Keratinocyte (primary cell): ENCODE data around the gene LRRC51. TPM values are rescaled to one million over a fixed set of nuclear protein-coding genes. Genes with fewer than 3 reads are reported as not detected.
A peak's percentile ranks its signal among the peaks of the same experiment; 100 is the strongest.

Source experiments
- DNase-seq: peaks from one replicate; pipeline ENCODE4 v3.0.0-alpha.2; 2011; ENCODE audit warnings: low read depth, missing footprints, low spot score
- FAIRE-seq: peaks from 2 replicates; lab custom pipeline; 2011; peaks lifted over from hg19 to GRCh38; lab: Jason Lieb, UNC
- H2AFZ ChIP-seq: 2 replicates; pipeline ENCODE4 v1.6.0; 2012; ENCODE audit warnings: low read length, control low read depth, inconsistent platforms; ENCODE audit not compliant: control insufficient read depth
- H3K27ac ChIP-seq: 2 replicates; pipeline ENCODE4 v1.5.1; 2011; ENCODE audit warnings: low read length; ENCODE audit not compliant: control insufficient read depth, insufficient read depth
- H3K27me3 ChIP-seq: 3 replicates; pipeline ENCODE4 v1.6.0; 2011; ENCODE audit warnings: low read length; ENCODE audit not compliant: control insufficient read depth, insufficient read depth; ENCODE audit errors: extremely low read depth
- H3K36me3 ChIP-seq, 2 experiments: 2 replicates in 1 of 2; 3 replicates in 1 of 2; pipeline ENCODE4 v1.5.1; 2011; ENCODE audit warnings: low read length in 2 of 2, mild to moderate bottlenecking in 1 of 2; ENCODE audit not compliant: control insufficient read depth in 2 of 2, insufficient read depth in 2 of 2; ENCODE audit errors: extremely low read depth in 1 of 2
- H3K4me1 ChIP-seq: 3 replicates; pipeline ENCODE4 v1.5.1; 2011; ENCODE audit warnings: low read length; ENCODE audit not compliant: control insufficient read depth, insufficient read depth; ENCODE audit errors: extremely low read depth
- H3K4me2 ChIP-seq: 3 replicates; pipeline ENCODE4 v1.6.0; 2011; ENCODE audit warnings: low read depth, low read length; ENCODE audit not compliant: control insufficient read depth, insufficient read depth; ENCODE audit errors: extremely low read depth
- H3K4me3 ChIP-seq, 3 experiments: fragments of 200-600 bp in 1 of 3; sonication (generic) in 1 of 3; 2 replicates in 2 of 3; 3 replicates in 1 of 3; pipeline ENCODE4 v1.5.1; 2011 to 2016; ENCODE audit warnings: low read length in 3 of 3, mild to moderate bottlenecking in 3 of 3, control low read depth in 2 of 3, inconsistent platforms in 1 of 3, low read depth in 1 of 3, mixed read lengths in 1 of 3, mixed run types in 1 of 3, moderate library complexity in 1 of 3; ENCODE audit not compliant: control insufficient read depth in 2 of 3, insufficient read depth in 2 of 3; ENCODE audit errors: extremely low read depth in 1 of 3
- H3K79me2 ChIP-seq: 2 replicates; pipeline ENCODE4 v1.6.0; 2012; ENCODE audit warnings: low read length; ENCODE audit not compliant: control insufficient read depth, insufficient read depth
- H3K9ac ChIP-seq: 3 replicates; pipeline ENCODE4 v1.6.0; 2011; ENCODE audit warnings: low read length; ENCODE audit not compliant: control insufficient read depth, insufficient read depth; ENCODE audit errors: extremely low read depth
- H3K9me1 ChIP-seq: 3 replicates; pipeline ENCODE4 v1.6.0; 2011; ENCODE audit warnings: low read length; ENCODE audit not compliant: control insufficient read depth, insufficient read depth; ENCODE audit errors: extremely low read depth
- H3K9me3 ChIP-seq: 2 replicates; pipeline ENCODE4 v1.5.1; 2012; ENCODE audit warnings: low read depth, low read length; ENCODE audit not compliant: control insufficient read depth
- H4K20me1 ChIP-seq: 3 replicates; pipeline ENCODE4 v1.6.0; 2011; ENCODE audit warnings: low read length; ENCODE audit not compliant: control insufficient read depth, insufficient read depth; ENCODE audit errors: extremely low read depth
- EZH2 ChIP-seq: IDR thresholded peaks from one replicate; pipeline ENCODE4 v1.6.1; 2012; ENCODE audit warnings: inconsistent platforms, mild to moderate bottlenecking, low read length, moderate library complexity
- dilution Hi-C: fragments of 300-500 bp; cut with MboI; formaldehyde crosslinking; loops from one replicate; pipeline ENCODE4 v1.7.0; 2020; ENCODE audit warnings: low sequenced_read_pairs; ENCODE audit not compliant: extremely low pct_ligation_motif_present
- polyA plus RNA-seq, 5 experiments: library from polyadenylated mRNA; depleted of rRNA in 3 of 5; stranded (reverse) in 3 of 5; stranded (forward) in 1 of 5; unstranded in 1 of 5; fragments of >200 nt; gene quantifications; 1 replicate in 1 of 5; 2 replicates in 3 of 5; 3 replicates in 1 of 5; pipeline versions ENCODE4 v1.2.1 to v1.2.3, GENCODE V29; 2011 to 2012; ENCODE audit warnings: missing spikeins in 2 of 5, low read depth in 1 of 5, low replicate concordance in 1 of 5
- small RNA-seq, 3 experiments: library from RNA; depleted of rRNA; stranded (forward); fragments of <200 nt; gene quantifications; one replicate each; pipeline ENCODE3, GENCODE V24; 2012; ENCODE audit warnings: low read depth in 3 of 3, low replicate concordance in 1 of 3; ENCODE audit not compliant: insufficient read length in 3 of 3
- TF ChIP-seq, protein P1 (sequence below), 3 experiments: IDR thresholded peaks in 1 of 3; conservative IDR thresholded peaks in 1 of 3; optimal IDR thresholded peaks in 1 of 3; 2 replicates in 2 of 3; 3 replicates in 1 of 3; pipeline versions ENCODE3 to v1.5.1; 2011; ENCODE audit warnings: low read length in 3 of 3, mild to moderate bottlenecking in 3 of 3, moderate library complexity in 2 of 3, control low read depth in 1 of 3, inconsistent platforms in 1 of 3; ENCODE audit not compliant: insufficient read depth in 2 of 3; ENCODE audit errors: extremely low read depth in 1 of 3

LRRC51 gene
- polyA plus RNA-seq, 1 donor (not counting 4 experiments of a cell fraction or from before 2014, with no cell fraction given): 5.2 TPM

GRCh38 chr11:72144807-72145565 lies 64.3 kb downstream of the LRRC51 start:
- Histone ChIP-seq H3K4me2 (peak overlapping the region; percentile 12), H3K9me1 (no peaks in the 10 kb centered on the region), H2AFZ (no peak overlapping the region), H3K4me3 (no peak overlapping the region), H3K36me3 (peaks cover 9 to 17% of the 10 kb centered on the region in 2 experiments), H3K79me2 (peaks cover 2% of the 10 kb centered on the region), H3K9ac (peak overlapping the region; percentile 7), H3K27ac (peak overlapping the region; percentile 60), H4K20me1 (no peaks in the 10 kb centered on the region), H3K9me3 (no peaks in the 10 kb centered on the region), H3K4me1 (peaks cover 43% of the 10 kb centered on the region), H3K27me3 (no peaks in the 10 kb centered on the region)
- dilution Hi-C loops: no loop called here
- TF ChIP-seq, protein P1, sequence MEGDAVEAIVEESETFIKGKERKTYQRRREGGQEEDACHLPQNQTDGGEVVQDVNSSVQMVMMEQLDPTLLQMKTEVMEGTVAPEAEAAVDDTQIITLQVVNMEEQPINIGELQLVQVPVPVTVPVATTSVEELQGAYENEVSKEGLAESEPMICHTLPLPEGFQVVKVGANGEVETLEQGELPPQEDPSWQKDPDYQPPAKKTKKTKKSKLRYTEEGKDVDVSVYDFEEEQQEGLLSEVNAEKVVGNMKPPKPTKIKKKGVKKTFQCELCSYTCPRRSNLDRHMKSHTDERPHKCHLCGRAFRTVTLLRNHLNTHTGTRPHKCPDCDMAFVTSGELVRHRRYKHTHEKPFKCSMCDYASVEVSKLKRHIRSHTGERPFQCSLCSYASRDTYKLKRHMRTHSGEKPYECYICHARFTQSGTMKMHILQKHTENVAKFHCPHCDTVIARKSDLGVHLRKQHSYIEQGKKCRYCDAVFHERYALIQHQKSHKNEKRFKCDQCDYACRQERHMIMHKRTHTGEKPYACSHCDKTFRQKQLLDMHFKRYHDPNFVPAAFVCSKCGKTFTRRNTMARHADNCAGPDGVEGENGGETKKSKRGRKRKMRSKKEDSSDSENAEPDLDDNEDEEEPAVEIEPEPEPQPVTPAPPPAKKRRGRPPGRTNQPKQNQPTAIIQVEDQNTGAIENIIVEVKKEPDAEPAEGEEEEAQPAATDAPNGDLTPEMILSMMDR (optimal IDR thresholded peaks at IDR 0.05 in 1 of 3, IDR thresholded peaks at IDR 0.05 in 1 of 3, conservative IDR thresholded peaks at IDR 0.05 in 1 of 3; ENCODE audit: extremely low read depth in 1 of 3, insufficient read depth in 2 of 3, low read length in 3 of 3): no peak
- no peak for TF ChIP-seq EZH2
- peak; percentile 55 for FAIRE-seq
- DNase-seq: peak; percentile 77

Small RNAs within 50 kb of the gene (small RNA-seq; reads per million reads assigned to genes)
- gene MIR3165 (0 to 0.67 (median 0.50) reads per million in 3 experiments), gene RNU6-72P (0 reads per million in 3 experiments)

Other genes starting within 250 kb of the LRRC51 start
- gene DEFB108B, start 247.7 kb upstream of the LRRC51 start, polyA plus RNA-seq: not detected in 3 replicates
- not detected in 3 replicates for gene DEFB131B, start 202.4 kb upstream of the LRRC51 start, polyA plus RNA-seq
- gene XNDC1N, start 152.3 kb upstream of the LRRC51 start, polyA plus RNA-seq: 1.4 to 1.7 TPM (median 1.6 TPM) in 3 replicates
- 44.0 to 52.4 TPM (median 46.4 TPM) in 3 replicates for gene RNF121, start 151.8 kb upstream of the LRRC51 start, polyA plus RNA-seq
- 1.4 to 4.7 TPM (median 2.9 TPM) in 3 replicates for gene IL18BP, start 81.9 kb upstream of the LRRC51 start, polyA plus RNA-seq
- 38.8 to 45.7 TPM (median 40.4 TPM) in 3 replicates for gene NUMA1, start 308 bp upstream of the LRRC51 start, polyA plus RNA-seq
- 88.5 to 151 TPM (median 131 TPM) in 3 replicates for gene LAMTOR1, start 22.4 kb downstream of the LRRC51 start, polyA plus RNA-seq
- not detected in 3 replicates for gene TOMT, start 25.1 kb downstream of the LRRC51 start, polyA plus RNA-seq
- gene ANAPC15, start 31.8 kb downstream of the LRRC51 start, polyA plus RNA-seq: 42.1 to 90.8 TPM (median 70.9 TPM) in 3 replicates
- gene FOLR3, start 54.9 kb downstream of the LRRC51 start, polyA plus RNA-seq: 21.0 to 74.6 TPM (median 23.5 TPM) in 3 replicates
- gene FOLR1, start 111.3 kb downstream of the LRRC51 start, polyA plus RNA-seq: 0.13 to 0.50 TPM (median 0.33 TPM) in 3 replicates
- not detected in 3 replicates for gene FOLR2, start 135.9 kb downstream of the LRRC51 start, polyA plus RNA-seq
- gene INPPL1, start 143.9 kb downstream of the LRRC51 start, polyA plus RNA-seq: 44.0 to 69.5 TPM (median 53.7 TPM) in 3 replicates
- gene PHOX2A, start 163.3 kb downstream of the LRRC51 start, polyA plus RNA-seq: not detected in 3 replicates